DMS153 treated with DMSO at 0.1 percent for 48 hours (cell line): Measurements from ENCODE around the gene CACHD1.

Experiments
- DNase-seq: peaks from one replicate; lab custom pipeline; 2025; ENCODE audit not compliant: unreplicated experiment; lab: John Stamatoyannopoulos, UW

The CACHD1 gene

DNA sequence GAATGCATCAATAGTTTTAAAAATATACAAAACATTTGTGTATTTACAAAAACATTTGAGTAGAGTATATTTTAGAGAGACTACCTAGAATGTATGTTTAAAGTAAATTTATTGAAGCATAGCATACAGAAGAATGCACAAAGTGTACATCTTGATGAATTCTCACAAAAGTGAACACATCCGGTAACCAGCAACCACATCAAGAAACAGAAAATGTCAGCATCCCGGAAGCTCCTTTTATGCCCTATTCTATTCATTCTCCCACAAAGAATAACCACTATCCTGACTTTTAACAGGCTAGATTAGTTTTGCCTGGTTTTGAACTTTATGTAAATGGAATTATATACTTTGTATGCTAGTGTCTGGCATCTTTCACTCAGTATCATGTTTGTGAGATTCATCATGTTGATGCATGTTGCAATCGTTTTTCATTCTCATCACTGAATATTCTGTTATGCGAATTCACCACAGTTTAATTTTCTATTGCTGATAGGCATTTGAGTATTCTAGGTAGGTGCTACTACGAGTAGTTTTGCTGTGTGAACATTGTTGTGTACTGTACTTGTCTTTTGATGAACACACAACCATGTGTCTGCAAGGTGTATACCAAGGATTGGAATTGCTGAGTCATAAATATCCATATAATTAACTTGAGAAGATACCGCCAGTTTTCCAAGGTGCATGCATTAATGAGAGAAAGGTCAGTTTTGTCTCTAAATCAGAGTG is 75.4 kb downstream of the CACHD1 start:
- no peak for DNase-seq

DNA sequence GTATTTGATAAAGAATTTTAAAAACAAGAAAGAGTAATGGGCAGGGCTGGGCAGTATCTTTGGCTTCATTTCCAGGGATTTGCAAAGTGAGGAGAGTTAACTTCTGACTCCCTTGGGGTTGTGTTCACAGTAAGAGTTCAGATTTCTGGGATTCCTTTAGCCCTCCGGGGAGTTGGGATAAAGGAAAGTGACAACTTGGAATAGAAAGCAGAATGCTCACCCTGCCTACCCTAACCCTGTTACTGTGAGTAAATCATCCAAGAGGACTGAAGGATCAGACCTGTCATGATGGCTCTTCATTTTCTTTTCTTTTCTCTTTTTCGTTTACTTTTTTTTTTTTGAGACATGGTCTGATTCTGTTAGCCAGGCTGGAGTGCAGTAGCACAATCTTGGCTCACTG is 76.1 kb downstream of the CACHD1 start:
- DNase-seq: no peak

DNA sequence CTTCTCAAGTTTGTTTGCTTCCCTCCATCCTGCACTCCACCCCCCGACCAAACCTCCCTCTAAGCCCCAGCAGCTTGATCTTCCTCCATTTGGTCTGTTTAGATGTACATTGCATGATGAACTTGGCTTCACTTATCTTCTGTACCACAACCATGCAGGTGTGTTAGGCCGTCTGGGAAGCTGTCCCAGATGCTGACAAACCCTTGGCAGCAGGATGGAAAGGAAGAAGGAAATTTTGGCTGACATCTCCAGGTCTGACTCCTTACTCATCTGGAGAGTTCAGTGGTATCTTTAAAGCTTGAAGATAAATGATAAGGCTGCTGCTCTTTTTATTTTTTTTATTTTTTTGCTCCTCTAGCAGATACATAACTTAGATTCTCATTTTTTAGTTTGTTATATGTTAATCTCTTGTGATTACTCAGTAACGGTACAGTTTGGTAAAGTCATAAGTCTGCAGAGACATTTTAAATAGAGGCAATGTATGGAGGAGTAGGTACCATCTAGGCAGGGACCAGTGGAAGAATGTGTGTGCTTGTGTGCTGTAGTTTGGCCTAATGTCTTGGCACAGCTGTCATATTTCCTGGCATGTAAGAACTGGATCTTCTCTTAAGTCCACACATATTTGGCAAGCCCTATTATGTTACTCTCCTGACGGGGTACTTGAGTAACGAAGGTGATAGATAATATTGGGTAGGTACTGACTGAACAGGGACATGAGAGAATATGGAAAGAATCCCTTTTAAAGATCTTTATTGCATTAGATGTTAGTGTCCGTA is 79.7 kb downstream of the CACHD1 start:
- no peak for DNase-seq

DNA sequence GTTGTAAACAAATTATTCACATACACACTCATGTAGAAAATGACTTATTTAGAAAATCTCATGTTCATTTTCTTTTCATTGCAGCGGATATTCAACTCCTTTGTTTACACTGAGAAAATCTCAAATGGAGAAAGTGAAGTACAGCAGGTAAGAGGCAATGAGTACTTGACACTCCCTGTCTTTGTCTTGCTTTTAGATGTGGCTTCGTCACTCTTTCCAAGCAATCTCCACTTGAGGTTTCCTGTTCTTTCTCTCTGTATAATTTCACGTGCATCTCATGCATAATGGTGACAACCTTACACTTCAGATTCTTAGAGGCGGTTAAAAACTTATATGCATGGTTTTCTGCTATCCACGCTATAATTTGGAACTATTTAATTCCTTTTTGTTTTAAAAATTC is 80.6 kb downstream of the CACHD1 start:
- DNase-seq: peak; percentile 66

DNA sequence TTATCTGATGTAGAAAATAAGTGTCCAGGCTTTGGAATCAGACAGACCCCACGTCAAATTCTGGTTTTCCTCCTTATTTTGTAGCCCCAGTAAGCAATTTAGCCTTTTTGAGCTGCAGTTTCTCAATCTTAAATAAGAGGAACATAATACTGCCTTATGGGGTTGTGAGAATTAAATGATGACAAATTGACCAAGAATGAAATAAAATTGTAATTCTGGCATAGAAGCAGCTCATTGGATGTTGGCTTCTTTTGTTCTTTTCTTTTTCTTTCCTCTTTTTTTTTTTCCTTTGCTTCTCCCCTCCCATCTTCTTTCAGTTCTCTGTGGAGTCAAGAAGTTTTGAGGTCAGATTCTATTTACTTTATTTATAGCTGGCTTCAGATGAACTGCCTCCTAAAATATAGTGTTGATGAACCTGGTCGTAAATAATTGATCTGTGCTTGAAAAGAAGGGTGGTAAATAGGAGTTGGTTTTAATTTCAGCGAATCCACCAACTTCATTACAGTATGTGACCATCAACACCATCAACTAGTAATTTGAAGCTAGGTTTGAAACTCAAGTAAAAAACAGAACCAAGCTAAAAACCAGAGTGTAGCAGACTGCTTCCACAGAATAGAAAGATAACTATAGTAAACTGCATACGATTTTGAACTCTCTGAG is 81.1 kb downstream of the CACHD1 start:
- no peak for DNase-seq

DNA sequence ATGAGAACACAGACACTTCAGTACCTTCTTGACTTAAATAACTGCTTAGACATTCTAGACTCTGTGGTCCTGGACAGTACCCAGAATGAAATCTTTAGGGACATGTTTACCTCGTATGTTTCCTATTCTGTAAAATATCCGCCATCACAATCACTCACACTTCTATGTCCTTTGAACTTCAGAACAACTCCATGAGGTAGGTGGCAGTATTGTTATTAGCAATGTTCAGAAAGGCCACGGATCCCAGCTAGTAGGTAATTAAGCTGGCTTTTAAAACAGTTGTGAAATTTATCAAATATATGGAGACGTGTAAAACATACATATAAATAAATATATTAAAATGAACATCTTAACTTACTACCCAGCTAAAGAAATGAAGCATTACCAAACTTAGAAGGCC is 83.4 kb downstream of the CACHD1 start:
- no peak for DNase-seq

DNA sequence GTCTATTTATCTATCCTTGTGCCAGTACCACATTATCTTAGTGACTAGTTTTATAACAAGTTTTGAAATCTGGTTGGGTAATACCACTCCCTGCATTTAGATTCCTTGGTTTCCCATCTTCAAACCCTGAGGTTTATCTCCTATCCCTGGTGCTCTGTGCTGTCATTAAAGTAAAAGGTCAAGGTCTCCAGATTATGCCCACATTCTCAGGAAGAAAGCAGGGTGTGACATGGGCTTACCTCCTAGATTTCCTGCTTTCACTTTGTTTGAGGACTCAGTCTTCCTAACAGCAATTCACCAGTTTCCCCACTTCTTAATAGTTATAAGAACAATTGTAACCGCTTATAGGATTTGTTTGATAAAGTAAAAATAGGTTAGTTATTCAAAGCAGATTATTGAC is 86.0 kb downstream of the CACHD1 start:
- no peak for DNase-seq

DNA sequence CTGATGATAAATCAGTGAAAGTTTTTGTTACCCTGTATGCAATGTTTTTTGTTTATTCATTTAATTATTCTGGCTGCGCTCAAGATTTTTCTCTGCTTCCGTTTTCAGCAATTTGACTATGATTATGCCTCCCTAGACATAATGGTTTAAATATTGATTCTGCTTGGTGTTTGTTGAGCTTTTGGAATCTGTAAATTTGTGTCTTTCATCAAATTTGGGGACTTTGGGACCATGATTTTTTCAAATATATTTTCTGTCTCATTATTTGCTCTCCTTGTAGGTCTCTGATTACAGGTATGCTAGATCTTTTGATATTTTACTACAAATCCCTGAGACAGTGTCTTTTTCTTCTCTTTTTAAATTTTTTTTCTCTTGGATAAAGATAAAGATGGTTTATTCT is 92.1 kb downstream of the CACHD1 start:
- no peak for DNase-seq

DNA sequence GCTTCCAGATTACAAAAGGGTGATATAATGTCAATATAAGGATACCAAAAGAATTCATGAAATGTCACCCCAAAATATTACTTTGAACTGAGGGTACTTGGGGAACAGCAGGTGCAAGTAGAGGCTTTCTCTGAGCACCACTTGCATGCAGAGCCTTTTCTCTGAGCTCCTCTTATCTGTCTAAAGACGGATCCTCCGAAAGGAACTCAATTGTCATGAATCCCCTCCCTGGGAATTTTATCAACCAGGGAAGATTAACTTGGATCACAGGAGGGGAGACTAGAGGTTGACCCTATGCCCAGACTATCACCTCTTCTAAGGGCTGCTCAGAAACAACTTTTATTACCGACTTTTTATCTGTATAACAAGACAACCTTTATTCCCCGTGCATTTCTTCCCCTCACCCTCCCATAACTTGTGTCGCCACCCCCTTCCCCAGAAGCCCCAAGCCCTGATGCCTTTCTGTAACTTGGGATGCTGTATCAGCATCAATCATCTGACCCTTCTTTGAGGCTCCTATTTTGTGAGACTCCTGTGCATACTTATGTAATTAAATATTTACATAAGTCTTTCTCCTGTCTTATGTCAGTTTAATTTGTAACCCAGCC is 94.1 kb downstream of the CACHD1 start:
- no peak for DNase-seq

DNA sequence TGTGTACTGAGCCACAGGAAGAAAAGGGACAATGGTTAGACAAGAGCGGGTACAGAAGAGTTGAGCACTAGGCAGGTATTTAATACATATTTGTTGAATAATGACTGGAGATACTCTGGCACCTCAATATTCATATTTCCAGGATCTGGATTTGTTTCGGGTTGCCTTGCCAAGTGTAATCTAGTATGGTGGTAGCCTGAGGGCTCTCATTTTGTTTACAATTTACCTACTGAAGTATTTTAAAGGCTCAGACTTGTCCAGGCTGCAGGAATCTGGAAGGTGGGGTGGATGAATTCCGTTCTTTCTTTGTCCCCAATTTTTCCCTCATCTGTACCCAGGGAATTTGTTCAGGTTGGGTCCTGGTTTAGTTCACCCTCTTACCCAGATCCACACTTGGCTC is 95.0 kb downstream of the CACHD1 start:
- DNase-seq: no peak

DNA sequence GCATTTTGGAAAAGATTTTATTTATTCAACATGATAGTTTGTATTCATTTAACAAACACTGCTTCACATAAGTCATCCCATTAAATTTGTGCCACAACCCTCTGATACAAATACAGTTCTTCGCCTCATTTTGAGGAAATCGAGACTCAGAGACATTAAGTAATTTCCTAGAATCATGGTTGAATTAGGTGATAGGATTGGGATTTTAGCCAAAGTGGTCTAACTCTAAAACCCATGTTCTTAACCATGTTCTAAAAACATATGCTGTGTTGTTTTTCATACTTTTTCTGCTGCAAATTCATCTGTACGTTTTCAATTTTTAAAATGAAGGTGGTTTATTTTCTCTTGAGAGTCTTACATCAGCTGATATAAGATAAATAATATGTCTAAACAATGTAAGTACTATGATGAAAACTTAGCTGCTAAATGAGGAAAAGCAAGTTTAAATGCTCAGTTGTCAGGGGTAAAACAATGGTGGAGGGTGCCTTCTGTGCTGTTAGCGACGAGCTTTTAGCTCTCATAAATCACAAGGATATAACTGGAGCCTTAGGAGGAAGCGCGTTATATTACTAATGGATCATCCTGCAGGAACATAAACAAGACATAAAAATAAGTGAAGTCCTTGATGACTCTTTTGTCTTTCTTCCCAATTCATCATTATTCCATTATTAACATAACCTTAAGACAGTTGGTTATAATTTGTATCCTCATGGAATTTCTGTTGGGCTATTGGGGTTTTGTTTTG is 97.7 kb downstream of the CACHD1 start:
- DNase-seq: no peak

DNA sequence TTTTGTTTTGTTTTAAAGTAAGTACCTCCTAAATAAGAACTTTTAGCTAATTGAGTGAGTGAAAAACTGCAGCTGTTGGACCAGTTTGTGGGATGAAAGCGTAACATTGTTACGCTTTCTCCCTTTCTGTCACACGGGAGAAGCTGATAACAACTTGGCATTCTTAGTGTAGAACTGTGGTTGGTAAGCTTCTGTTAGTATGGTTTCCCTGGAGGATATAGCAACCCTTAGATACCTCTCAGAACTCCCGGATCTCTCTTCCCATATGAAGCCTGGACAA is 98.2 kb downstream of the CACHD1 start:
- DNase-seq: no peak

DNA sequence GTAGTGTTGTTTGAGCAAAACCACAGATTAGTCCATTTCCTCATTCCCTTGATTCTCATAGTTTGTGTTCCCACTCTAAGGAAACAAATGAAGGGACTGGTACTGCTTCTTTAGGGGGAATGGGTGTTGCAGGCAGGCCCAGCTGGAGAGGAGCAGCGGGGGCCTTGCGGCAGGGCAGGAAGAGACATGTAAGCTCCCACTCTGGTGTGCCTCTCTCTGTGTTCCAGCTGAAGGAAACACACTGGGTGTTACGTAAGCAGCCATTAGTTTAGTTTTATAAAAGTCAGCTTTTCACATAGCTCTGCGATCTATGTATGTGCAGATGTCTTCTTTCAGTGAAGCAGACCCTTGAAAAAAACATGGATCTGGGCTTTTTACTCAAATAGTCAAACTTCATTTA is 99.5 kb downstream of the CACHD1 start:
- no peak for DNase-seq

DNA sequence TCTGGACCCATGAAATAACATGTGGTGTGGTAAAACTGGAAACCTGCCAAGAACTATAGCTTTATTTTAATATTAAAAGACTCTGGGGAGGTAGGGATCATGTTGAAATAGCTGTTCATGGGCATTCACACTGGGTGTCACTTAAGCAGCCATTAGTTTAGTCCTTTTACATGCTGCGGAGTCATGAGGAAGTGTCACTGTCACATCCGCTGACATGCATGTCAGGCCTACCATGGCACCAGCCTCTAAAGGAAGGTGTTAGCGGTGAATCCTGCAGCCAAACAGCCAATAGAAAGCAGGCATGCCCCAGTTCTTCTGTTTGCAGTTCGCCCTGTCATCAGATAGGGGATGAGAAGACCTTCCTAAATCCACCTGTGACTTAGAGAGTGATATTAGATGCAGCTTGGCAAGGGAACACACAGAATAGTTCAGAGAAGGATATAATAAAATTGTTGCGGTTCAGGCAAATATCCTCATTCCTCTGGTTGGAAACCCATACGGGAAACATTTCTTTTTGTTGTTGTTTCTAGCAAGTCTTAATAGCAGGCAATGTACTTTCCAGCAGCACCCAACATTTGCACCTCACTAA is 100.4 kb downstream of the CACHD1 start:
- DNase-seq: no peak

DNA sequence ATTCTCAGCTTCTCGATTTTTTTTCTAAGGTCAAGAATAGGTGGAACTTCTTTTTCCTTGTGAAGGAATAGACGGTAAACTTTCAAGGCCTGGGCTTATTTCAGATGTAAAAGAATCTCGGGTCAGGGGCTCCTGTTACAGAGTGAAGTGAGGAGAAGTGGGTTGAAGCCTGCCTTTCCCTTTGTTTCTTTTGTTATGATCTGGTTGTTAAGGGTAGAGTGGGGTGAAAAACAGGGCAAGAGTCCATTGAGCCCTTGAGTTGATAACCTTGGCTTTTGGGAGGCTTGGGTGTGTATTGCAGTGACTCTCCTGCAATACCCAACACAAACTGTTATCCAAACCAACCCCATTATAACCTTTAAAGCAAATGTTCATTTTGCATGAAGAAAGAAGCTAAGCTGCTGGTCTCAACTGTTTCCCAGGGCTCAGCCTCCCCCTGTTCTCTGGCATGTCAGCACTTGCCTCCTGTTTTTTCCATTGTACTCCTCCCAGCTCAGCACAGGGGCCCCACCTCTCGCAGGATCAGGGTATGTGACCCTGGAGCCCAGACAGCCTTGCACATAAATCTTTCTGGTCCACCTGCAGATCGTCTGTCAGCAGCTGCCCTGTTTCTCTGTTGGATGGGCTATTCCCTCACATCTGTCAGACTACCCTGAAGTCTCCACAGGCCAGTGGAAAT is 102.4 kb downstream of the CACHD1 start:
- DNase-seq: peak; percentile 23

DNA sequence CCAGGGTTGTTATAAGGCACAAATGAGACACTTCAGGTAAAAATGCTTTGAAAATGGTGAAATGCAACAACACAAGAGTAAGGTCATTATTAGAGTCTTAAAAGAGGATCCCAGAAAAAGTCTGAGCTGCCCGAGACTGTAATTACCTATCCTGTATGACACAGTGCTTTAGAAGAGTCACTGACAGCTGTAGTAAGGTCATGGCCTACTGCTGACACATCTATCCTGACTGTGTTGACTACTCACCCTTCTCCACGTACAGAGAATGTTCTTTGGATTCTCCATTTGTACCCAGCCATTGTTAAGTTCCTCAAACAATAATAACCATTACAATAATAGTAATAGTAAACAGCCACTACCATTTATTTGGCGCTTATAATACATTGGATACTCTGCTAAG is 104.4 kb downstream of the CACHD1 start:
- DNase-seq: no peak

DNA sequence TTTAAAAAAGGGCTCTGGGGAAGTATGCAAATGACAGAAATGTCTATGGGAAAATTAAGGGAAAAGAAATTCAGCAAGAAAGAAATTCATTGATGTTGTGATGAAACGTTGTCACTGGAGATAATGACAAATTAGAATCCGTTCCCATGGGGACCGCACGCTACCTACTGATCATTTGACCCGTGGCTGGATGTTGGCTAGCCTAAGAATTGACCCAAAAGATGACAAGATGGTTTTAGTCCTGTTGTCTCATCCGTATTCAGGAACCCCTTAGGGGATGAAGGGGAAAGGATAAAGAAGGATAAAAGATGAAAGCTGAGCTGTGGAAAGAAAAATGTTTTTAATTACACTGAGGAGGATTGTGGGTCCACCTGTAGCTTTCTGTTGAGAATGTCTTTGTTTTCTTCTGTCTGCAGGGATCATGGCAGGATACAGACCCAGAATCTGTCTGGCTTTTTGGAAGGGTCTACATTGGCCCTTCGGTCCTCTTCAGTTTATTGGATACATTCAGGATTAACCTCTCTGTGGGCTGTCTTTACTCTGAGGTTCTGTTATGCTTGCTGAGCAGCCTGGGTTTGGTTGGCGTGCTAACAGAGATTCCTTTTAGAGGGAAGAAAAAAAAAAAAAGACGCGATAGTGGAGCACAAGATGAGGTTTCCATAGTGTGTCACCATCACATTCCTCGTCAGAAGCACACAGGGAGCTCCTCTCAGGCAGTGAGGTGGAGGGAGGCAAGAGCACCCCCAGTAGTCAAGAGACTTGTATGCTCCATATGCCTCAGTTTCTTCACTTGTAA is 106.2 kb downstream of the CACHD1 start:
- no peak for DNase-seq

DNA sequence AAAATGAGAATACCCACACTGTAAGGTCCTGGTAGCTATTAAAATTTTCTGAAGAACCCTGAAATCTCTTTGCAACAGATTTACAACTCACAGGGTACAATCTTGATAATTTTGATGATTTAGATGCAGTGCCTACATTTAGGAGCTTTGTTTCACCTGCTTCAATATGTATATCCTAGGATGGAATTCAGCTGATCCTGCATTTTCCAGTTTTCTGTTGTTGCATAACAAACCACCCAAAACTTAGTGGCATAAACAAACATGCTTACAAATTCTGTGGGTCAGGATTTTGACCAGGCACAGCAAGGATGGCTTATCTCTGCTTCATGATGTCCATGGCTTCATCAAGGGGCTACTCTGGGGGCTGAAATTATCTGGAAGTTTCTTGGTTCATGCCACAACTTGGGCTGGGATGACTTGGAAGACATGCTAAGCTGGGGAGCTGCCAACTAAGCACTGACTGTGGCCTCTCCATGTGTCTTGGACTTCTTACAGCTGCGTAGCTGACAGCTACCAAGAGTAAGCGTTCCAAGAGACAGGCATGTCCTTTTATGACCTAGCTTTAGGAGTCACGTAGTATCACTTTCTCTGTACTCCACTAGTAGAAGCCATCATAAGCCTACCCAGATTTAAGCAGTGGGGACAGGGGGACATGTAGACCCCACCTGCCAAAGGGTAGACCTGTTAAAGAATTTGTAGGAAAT is 108.5 kb downstream of the CACHD1 start:
- no peak for DNase-seq

DNA sequence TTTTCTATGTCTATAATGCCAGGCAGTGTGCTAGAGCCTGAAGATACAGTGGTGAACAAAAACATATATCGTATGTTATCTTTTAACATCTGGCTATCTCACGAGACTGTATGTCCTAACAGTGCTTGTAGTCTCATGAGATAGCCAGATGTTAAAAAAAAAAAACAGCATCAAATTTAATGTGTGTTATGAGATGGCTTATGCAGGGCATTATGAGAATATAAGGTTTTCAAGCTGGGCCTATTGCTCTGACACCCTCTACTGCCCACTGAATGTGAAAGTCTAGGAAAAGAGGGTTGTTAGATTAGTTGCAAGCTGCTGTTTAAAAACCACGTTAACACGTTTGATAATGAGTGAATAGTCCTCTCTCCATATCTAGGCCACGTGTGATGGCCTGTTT is 109.8 kb downstream of the CACHD1 start:
- DNase-seq: no peak
